GM10847 (cell line): Measurements from ENCODE around the gene TSPAN9.

Experiments used
- POLR2A ChIP-seq: IDR thresholded peaks from 2 replicates; pipeline ENCODE4 v1.6.1; 2011; ENCODE audit not compliant: insufficient read length; ENCODE audit errors: extremely low read depth

The TSPAN9 gene

GRCh38 chr12:3196488-3196887, 119.3 kb downstream of the TSPAN9 start:
- no peak for TF ChIP-seq POLR2A

GRCh38 chr12:3197131-3197818, 120.1 kb downstream of the TSPAN9 start:
- TF ChIP-seq POLR2A: no peak

- no peak for TF ChIP-seq POLR2A
Measured at GRCh38 chr12:3199551-3200031, 122.4 kb downstream of the TSPAN9 start.

- TF ChIP-seq POLR2A: no peak
Measured at GRCh38 chr12:3200032-3200617, 122.9 kb downstream of the TSPAN9 start.

- TF ChIP-seq POLR2A: no peak
Measured at GRCh38 chr12:3200814-3201233, 123.6 kb downstream of the TSPAN9 start.

GRCh38 chr12:3201339-3202051, 124.3 kb downstream of the TSPAN9 start:
- TF ChIP-seq POLR2A: no peak

- no peak for TF ChIP-seq POLR2A
Measured at GRCh38 chr12:3202096-3202495, 124.9 kb downstream of the TSPAN9 start.

- no peak for TF ChIP-seq POLR2A
Measured at GRCh38 chr12:3202734-3203446, 125.7 kb downstream of the TSPAN9 start.

GRCh38 chr12:3203713-3204112, 126.5 kb downstream of the TSPAN9 start:
- TF ChIP-seq POLR2A: no peak

- TF ChIP-seq POLR2A: no peak
Measured at GRCh38 chr12:3204143-3204542, 127.0 kb downstream of the TSPAN9 start.

GRCh38 chr12:3204730-3205531, 127.8 kb downstream of the TSPAN9 start:
- TF ChIP-seq POLR2A: no peak

GRCh38 chr12:3205742-3206519, 128.8 kb downstream of the TSPAN9 start:
- TF ChIP-seq POLR2A: no peak

GRCh38 chr12:3206536-3207072, 129.4 kb downstream of the TSPAN9 start:
- TF ChIP-seq POLR2A: no peak

GRCh38 chr12:3207175-3207574, 130.0 kb downstream of the TSPAN9 start:
- TF ChIP-seq POLR2A: no peak
